NB4 (cell line): Measurements from ENCODE around the gene USP20.

Source experiments
- CTCF ChIP-seq: IDR thresholded peaks from one replicate; pipeline ENCODE4 v1.5.1; 2012; ENCODE audit warnings: low read depth, low read length
- POLR2A ChIP-seq: IDR thresholded peaks from 2 replicates; pipeline ENCODE4 v1.6.1; 2011; ENCODE audit warnings: mild to moderate bottlenecking; ENCODE audit not compliant: insufficient read length; ENCODE audit errors: extremely low read depth

- TF ChIP-seq CTCF = no peak
- TF ChIP-seq POLR2A = no peak
Observed at GRCh38 chr9:129876815-129877214, 41.6 kb downstream of the USP20 start.
